SU-DHL-6 (cell line): ENCODE data around the gene METTL14.

ENCODE experiments used
- CTCF ChIP-seq: fragments of 200-600 bp; sonication (generic); IDR thresholded peaks from one replicate; pipeline ENCODE4 v1.5.1; 2017; ENCODE audit warnings: antibody characterized with exemption, mild to moderate bottlenecking, low read length, moderate library complexity; ENCODE audit not compliant: insufficient read depth, poor library complexity, severe bottlenecking
- EZH2phosphoT487 ChIP-seq: fragments of 200-600 bp; sonication (generic), shearing (Covaris generic); conservative IDR thresholded peaks from 2 replicates; pipeline ENCODE4 v1.6.1; 2018; ENCODE audit warnings: mild to moderate bottlenecking, antibody characterized with exemption, low read length, moderate library complexity, mixed read lengths

GRCh38 chr4:118740869-118741268 is 55.7 kb downstream of the METTL14 start:
- TF ChIP-seq EZH2phosphoT487 (no peak), CTCF (no peak)
